ENCODE data around the gene TRMT61A.

Gene TRMT61A

DNA sequence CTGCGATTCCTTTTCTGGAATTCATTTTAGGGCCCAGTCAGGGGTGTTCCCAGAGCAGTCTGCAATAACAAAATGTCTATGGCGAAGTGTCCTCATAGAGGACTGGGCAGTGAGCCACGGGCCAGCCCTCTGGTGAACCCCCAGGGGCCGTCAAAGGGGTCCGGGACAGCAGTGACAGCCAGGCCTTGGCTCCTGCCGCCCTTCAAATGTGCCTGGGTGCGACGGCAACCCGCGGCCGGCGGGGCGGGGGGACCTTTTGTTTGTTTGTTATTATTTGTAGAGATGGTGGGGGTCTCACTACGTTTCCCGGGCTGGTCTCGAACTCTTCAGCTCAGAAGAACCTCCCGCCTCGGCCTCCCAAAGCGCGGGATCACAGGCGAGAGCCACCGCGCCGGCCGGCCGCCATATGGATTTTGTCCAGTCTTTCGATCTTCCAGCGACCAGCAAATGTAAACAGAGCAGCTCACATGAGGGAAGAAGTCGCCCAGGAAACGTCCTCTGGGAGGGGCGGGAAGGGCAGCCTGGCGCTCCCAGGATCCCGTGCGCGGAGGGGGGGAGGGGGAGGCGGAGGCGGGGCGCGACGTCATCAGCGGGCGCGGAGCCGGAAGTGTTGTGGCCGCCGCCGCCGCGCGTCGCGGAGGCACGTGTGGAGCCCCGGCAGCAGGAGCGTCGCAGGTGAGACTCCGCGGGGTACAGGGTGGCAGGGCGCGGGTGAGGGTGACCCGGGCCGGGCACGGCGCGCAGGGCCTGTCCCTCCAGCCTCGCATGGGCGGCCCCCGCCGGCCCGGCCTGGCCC lies at the start of gene TRMT61A:
Gene TRMT61A, plus strand, starts transcription at position 610 of the 796 bp plus-strand sequence. CDS start 783 bp downstream, outside the sequence.
- peak; percentile 91 for DNase-seq

DNA sequence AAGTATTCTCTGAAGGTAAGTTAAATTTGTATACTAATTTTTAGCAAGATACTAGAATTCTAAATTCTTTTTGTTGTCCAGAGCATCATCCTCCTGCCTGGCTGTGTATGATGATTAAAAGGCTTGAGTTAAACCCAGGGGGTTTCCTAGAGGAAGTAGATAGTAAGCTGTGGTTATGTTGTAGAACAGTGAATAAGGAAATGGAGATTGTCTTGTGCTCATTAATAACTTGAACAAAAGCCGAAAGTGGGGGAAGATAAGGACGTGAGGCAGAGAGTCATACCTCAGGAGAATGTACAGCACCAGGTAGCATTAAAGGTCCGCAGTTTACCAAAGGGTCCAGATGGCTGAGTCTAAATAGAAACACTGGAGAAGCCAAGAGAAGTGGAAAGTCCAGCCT lies 48.4 kb upstream of the TRMT61A start:
- DNase-seq = no peak

DNA sequence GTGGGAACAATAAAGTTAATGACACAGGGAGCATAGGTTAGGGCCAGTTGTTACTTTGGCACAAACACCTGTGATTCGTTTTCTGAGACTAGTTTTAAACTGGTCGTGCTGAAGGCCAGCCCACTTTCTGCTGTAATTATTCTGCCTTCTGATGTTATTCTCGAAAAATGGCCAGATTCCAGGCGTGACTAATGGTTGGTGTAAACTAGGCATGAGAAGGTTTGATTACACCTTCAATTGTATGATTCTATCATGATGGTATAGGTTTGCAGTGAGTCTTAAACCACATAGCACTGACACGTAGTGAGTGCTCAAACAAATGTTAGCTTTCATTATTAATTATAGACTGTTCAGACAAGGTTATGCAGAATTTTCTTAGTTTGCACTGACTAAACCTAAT lies 45.4 kb upstream of the TRMT61A start:
- no peak for DNase-seq

DNA sequence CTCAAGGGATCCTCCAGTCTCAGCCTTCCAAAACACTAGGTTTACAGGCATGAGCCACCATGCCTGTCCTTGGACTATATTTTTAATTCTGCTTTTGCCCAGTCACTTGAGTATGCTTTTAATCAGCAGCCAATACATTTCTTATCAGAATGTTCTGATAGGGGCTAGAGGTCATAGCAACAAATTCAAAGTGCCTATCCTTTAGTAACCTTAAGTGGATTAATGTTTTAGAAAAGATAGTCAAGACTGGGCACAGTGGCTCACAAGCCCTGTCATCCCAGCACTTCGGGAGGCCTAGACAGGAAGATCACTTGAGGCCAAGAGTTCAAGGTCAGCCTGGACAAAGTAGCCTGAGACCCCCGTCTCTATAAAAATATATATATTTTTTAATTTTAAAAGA lies 43.5 kb upstream of the TRMT61A start:
- no peak for DNase-seq

DNA sequence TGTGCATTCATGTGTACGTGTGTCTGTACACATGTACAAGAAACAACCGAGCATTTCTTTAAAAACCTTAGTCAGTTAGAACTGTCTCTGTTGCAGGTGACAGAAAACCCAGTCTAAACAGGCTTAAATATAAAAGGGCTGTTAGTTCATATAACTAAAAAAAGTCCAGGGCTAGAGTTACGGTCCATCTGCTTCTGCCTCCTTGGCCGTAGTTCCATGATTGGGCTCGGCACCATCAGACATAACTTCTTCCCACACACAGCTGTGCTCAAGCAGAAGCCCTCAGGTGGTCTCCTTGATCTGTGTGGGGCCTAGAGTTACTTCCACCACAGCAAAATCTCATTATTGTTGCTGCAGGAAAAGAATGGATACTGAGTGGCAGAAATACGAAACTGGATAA lies 40.9 kb upstream of the TRMT61A start:
- DNase-seq = no peak

DNA sequence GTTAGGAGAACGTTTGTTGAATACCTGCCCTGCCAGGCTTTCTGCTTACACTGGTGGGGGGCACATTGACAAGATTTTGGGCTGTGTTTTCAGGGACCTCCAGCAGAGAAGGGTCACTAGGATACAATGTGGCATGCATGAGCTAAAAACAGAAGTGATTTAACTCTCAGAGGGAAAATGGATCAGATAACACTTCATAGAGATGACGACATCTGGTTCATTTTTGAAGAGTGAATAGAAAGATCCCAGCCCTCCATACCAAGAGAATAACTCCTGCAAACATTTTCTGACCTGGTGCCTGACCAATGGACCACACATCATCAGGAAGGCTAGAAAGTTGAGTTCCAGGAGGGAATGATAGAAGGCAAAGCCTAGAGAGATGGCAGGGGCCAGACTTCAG lies 40.0 kb upstream of the TRMT61A start:
- no peak for DNase-seq

DNA sequence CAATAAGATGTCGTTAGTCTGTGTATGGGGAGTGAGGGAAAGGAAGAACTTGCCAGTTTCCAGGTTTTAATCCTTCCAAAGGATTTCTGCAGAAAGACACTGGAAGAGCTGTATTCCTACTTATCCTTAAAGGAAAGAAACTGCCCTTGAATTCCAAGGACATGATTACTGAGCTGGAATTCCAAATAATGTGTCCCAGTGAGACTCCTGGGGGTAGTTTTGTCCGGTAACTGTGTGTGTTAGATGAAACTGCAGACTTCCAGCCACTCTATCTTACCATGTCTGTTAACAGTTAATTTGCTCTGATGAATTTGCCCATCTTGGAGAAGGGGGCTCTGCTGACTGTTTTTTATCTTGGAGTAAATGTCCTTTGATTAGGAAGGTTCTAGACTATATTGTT lies 39.4 kb upstream of the TRMT61A start:
- no peak for DNase-seq

DNA sequence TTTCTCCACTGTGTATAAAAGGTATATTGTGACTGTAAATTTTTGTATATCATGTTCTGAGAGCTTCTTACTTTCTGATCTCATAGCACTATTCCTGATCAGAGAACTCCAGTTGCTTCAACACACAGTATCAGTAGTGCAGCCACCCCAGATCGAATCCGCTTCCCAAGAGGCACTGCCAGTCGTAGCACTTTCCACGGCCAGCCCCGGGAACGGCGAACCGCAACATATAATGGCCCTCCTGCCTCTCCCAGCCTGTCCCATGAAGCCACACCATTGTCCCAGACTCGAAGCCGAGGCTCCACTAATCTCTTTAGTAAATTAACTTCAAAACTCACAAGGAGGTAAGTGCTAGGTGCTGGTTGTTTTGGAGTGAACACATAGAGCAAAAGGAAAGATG lies 37.3 kb upstream of the TRMT61A start:
- no peak for DNase-seq

DNA sequence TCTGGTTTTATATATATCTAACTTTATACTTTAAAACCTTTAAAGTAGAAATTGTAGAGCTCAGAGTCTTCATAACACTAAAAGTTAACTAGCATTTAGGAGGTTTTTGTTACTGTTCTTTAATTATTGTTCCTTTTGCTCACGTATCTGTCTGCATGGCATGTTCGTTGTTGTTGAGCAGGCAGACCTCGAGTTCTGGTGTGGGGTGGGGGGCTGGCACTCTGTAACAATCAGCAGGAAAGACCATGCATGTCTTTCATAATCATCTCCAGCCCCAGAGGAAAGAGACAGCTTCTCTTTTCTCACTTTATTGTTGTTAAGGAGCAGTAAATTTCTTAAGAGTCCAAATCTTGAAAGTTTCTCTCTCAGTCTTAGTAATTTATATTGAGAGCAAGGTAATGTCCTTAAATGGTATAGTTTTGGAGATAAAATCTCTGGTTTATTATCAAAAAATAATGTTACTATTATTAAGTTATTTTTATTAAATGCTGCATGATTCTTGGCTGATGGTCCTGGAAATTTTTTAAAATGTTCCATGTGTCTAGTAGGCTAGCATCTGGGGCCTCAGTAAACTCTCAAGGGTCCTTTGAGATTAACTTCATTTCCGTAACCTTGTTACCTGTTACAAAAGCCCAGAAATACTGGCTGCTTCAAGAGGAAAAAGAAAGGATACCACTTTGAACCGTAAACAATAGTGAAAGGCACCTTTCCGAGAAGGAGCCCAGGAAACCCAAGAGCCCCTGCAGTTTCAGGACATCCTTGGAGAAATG lies 36.7 kb upstream of the TRMT61A start:
- no peak for DNase-seq

DNA sequence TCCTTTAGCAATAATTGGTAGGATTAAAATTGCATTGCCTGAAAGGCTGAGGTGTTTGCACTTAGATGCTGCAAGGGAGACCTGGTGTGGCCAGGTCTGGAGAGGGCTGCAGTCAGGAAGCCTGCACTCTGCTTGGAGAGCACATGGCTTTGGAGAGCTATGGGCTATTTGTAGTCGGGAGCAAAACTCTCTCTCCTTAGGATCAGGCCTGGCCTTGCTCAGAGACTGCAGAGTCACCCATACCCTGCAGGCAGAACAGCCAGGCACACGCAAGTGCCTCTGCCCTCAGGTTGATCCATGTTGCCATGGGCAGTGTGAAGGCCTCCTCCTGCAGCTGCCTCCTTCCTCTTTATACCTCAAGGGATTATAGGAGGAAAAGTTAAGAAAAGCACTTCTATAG lies 33.1 kb upstream of the TRMT61A start:
- DNase-seq = no peak

DNA sequence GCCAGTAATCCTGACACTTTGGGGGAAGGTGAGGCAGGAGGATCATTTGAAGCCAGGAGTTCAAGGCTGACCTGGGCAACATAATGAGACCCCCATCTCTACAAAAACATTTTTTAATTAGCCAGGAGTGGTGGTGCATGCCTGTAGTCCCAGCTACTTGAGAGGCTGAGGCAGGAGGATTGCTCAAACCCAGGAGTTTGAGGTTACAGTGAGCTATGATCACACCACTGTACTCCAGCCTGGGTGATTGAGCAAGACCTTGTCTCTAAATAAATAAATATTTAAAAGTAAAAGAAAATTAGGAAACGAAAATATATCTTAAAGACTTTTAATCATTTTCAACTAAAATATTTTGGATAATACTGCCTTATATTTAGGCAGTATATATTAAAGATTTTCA lies 32.2 kb upstream of the TRMT61A start:
- no peak for DNase-seq

DNA sequence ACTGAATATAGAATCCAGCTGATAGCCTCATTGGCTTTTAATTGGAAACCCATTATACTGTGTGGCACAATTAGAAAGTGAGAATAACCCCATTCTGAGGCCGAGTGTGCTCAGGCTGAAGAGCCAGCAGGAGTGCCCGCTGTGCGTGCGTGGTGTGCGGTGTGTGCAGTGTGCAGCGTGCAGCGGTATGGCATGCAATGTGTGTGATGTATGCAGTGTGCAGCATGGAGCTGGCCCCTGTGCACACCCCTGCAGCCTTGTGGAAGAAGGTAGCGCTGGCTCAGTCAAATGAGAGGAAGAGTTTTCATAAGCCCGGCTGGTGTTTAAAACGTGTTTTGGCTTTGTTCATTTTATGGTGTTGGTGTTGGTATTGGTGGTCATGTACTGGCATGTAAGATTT lies 29.3 kb upstream of the TRMT61A start:
- DNase-seq = no peak

DNA sequence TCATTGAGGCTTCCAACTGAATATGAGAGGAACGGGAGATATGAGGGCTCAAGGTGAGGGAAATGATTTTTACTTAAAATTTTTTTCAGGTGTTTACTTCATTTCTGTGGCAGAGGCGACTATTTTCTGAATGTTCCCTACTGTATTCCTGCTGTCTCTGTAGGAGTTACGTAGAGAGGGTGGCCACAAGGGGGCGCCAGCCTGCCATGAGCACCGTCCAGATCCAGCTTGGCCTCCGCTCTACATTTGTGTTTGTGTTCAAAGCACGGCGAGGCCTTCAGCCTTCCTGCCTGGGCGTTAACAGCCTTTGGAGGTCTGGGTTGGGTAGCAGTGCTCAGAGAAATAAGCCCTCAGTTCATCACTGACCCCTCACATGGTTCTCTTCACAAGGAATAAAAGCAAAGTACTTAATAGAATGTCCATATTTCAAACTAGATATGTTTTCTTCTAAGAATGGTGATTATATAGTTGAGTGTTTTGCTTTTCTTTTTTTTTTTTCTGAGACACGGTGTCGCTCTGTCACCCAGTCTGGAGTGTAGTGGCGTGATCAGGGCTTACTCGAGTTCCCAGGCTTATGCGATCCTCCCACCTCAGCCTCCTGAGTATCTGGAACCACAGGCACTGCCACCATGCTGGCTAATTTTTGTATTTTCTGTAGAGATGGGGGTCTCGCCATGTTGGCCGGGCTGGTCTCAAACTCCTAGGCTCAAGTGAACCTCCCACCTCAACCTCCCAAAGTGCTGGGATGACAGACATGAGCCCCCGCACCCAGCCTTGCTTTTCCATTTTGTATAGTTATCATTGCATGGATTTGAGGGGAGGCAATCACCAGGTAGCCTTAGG lies 28.6 kb upstream of the TRMT61A start:
- DNase-seq = peak; percentile 79

DNA sequence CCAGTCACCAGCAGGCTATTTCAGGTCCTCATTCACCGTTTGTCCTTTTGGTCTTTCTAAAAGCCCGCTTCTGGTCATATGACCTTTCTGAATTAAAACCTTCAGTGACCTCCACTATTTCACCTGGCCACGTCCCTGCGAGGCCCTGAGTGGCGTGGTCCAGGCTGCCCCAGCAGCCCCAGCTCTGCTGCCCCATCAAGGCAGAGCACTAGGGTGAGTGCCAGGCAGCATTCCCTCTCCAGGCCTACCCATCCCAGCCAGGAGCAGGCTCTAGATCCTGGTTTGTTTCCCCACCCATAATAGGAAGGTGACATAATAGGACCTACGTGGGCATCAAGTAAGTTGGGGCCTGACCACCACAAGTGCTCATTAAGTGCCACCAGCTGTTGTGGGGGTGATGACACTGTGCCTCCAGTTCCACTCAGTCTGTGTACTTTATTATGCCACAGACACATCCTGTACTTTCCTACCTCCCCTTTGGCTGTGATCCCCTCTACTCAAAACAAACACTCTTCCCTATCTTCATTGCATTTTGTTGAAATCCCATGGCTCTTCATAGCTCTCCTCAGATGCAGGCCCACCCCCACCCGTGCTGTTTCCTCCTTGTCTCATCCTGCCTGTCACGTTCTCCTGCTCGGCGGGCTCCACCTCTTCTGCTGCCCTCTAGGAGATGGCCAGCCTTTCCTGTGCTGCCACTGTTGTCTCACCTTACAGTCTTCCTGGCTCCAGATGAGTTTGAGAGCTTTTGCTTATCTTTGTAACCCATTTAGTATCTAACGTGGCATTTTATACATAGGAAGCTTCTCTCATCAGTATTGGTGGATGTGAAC lies 27.7 kb upstream of the TRMT61A start:
- no peak for DNase-seq

DNA sequence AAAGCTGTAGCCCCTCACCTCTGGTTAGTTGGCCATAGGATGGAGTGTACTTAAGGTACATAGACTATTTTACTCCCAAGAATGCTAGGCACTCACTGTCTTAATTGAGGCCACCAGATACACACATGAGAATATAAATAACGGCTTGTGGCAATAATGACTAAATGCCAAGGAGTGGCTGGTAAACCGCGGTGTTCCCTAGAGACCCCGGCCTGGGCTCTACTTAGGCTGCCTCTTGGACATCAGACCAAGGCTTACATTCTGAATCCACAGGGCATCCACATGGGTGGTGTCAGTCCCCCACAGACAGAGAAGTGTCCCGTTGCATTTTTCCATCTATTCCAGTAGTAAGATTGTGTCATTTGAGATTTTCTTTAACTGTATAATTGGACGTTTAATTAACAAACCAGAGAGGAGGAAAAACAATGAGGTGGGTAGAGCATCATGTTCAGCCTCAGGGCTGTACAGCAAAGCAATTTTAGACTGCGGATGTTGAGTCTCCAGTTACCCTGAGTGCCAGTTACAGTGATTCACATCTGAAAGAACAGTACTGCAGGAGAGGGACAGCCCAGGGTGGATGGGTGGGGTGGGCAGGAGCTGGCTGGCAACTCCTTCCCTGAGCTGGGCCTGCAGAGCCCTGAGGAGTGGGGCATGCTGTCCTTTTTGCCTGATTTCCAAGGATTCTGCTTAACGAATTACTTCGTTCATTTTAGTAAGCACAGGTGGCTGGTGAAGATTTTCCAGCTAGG lies 26.9 kb upstream of the TRMT61A start:
- DNase-seq = no peak

DNA sequence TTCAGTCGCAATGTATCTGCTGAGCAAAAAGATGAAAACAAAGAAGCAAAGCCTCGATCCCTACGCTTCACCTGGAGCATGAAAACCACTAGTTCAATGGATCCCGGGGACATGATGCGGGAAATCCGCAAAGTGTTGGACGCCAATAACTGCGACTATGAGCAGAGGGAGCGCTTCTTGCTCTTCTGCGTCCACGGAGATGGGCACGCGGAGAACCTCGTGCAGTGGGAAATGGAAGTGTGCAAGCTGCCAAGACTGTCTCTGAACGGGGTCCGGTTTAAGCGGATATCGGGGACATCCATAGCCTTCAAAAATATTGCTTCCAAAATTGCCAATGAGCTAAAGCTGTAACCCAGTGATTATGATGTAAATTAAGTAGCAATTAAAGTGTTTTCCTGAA lies 26.1 kb upstream of the TRMT61A start:
- DNase-seq = no peak

DNA sequence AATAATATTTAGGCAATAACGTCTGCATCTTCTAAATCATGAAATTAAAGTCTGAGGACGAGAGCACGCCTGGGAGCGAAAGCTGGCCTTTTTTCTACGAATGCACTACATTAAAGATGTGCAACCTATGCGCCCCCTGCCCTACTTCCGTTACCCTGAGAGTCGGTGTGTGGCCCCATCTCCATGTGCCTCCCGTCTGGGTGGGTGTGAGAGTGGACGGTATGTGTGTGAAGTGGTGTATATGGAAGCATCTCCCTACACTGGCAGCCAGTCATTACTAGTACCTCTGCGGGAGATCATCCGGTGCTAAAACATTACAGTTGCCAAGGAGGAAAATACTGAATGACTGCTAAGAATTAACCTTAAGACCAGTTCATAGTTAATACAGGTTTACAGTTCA lies 25.7 kb upstream of the TRMT61A start:
- DNase-seq = no peak

DNA sequence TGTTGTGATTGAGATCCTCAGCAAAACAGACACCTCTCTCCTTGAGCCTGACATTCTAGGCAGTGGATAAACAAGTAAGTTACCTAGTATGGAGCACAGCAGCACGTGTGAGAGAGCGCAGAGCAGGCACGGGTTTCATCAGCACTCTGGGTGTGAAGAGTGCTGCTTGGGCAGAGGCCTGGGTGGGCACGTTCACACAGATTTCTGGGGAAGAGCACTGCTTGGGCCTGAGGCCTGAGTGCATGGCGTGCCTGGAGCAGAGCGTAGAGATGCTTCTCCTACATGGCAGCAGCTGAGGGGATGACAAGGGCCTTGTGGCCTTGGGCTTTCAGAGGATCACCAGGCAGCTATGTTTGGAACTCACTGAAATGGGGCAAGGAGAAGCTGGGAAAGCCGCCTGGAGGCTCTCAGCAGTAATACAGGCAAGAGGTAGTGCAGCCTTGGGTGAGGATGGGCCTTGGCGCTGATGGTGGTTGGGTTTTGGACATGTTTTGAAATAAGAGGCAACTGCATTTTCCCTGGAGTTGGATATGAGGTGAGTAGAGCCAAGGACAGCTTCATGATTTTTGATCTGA lies 23.9 kb upstream of the TRMT61A start:
- DNase-seq = no peak

DNA sequence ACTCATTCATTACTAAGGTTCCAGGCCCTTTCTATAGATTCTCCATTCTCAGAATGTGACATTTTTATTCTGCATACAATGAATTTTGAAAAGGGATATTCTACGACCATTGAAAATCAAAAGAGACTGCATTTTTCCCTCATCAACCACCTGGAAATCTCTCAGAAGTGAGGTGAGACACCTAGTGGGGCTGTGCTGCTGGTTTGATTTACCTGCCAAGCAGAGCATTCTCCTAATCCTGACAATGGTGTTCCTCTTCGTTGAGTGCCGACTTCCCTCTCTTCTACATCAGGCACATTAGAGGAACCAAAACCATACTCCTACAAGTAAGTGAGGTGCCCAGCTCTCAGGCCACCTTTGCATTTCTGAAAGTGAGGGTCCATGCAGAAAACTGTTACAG lies 21.2 kb upstream of the TRMT61A start:
- no peak for DNase-seq

DNA sequence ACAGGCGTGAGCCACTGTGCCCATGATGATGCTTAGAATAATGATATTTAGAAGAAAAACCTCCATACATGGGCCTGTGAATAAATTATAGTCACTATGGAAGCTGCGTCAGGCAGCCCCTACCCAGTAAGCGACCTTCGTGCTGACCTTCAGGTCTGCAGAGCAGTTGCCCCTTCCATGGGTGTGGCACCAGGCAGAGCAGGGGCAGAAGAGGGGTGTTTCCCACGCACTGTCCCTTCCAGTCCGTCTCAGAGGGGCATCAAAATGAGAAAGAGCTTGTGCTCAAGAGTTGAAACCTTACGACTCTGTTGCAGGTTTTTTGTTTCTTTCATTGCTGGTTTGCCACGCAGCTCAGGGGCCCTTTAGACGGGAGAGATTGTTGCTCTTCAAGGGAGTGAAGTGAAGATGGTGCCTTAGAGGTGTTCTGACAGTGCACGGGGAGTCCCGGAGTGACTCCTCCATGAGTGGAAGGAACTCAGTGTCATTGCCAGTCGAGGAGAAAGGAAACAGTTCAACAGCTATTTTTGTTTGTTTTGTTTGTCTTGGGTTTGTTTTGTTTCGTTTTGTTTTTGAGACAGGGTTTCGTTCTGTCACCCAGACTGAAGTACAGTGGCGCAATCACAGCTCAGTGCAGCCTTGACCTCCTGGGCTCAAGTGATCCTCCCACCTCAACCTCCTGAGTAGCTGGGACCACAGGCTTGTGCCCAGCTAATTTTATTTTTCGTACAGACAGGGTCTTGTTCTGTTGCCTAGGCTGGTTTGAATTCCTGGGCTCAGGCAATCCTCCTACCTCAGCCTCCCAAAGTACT lies 20.3 kb upstream of the TRMT61A start:
- DNase-seq = no peak
